ENCODE data around the gene BAZ2B. TPM values are rescaled to one million over a fixed set of nuclear protein-coding genes. Genes with fewer than 3 reads are reported as not detected.

BAZ2B gene
- total and polyA plus RNA-seq, 9 of the 15 experiments (the other 6 are each of a cell fraction or from before 2014, with no cell fraction given): 7.5 to 38.6 (median 19.8) TPM

GRCh38 chr2:159521272-159521671 is 95.1 kb downstream of the BAZ2B start:
- FAIRE-seq: no peak
- H3K4me1 ChIP-seq (replicated peaks in 1 of 2; ENCODE audit: control insufficient read depth in 2 of 2, insufficient read depth in 2 of 2, low read length in 2 of 2): peaks cover 0 to 3% of the 10 kb centered on the region in 2 experiments; a peak in 1 of 5 replicates

More at GRCh38 chr2:159521272-159521671, 95.1 kb downstream of the BAZ2B start:
- ChIA-PET CTCF (ENCODE audit: low intra/inter-chr PET ratio) (no interaction called here), POLR2A (no interaction called here)
- ATAC-seq: no peak
- Histone ChIP-seq H3K27ac (ENCODE audit: extremely low read depth, low read depth, low read length) (no peak overlapping the region), H2AFZ (ENCODE audit: low read depth, low read length) (no peak overlapping the region), H3K27me3 (ENCODE audit: control insufficient read depth in 2 of 2, insufficient read depth in 2 of 2, low read length in 2 of 2) (no peaks in the 10 kb centered on the region), H3K36me3 (ENCODE audit: control insufficient read depth, insufficient read depth, low read length) (no peaks in the 10 kb centered on the region), H4K20me1 (replicated peaks; ENCODE audit: control insufficient read depth, insufficient read depth, low read length) (no peaks in the 10 kb centered on the region), H3K4me3 (no peak overlapping the region), H3K9me3 (replicated peaks; ENCODE audit: control insufficient read depth, insufficient read depth, low read depth, low read length) (no peaks in the 10 kb centered on the region), H3K9ac (ENCODE audit: insufficient read depth in 1 of 2, low read depth in 2 of 2, low read length in 2 of 2) (no peak overlapping the region), H3K79me2 (ENCODE audit: control insufficient read depth, insufficient read depth, low read length) (no peaks in the 10 kb centered on the region), H3K4me2 (ENCODE audit: insufficient read depth, low read length) (no peak overlapping the region), H3K9me1 (ENCODE audit: control insufficient read depth, insufficient read depth, low read length) (no peaks in the 10 kb centered on the region)
- TF ChIP-seq CEBPB (tag; IDR thresholded peaks at IDR 0.05) (peak; percentile 77), SIRT6 (IDR thresholded peaks at IDR 0.05; ENCODE audit: low read depth, low read length) (no peak), PHF20 (IDR thresholded peaks at IDR 0.05; ENCODE audit: partially characterized antibody) (no peak), ATF3 (IDR thresholded peaks at IDR 0.05) (no peak), ATF3 (CRISPR knock-in tag; conservative IDR thresholded peaks at IDR 0.05) (no peak), PKNOX1 (IDR thresholded peaks at IDR 0.05) (no peak), VEZF1 (CRISPR knock-in tag; IDR thresholded peaks at IDR 0.05) (no peak), CEBPG (CRISPR knock-in tag; IDR thresholded peaks at IDR 0.05) (no peak), CEBPG (tag; conservative IDR thresholded peaks at IDR 0.05 in 1 of 2, IDR thresholded peaks at IDR 0.05 in 1 of 2) (peak; percentile 59 to 69)
- intact Hi-C loops (cut with micrococcal nuclease): no loop called here
- WGBS (ENCODE audit: insufficient coverage, low coverage, missing lambda C conversion rate): 14% methylated on average over 2 of the region's 2 CpGs
- no peak for DNase-seq (ENCODE audit: extremely low read depth in 1 of 4, low spot score in 3 of 4)
- in situ Hi-C loops (cut with MboI): no loop called here
- no TSS peak for BruUV-seq (replicated peaks)

All from K562 (cell line).